HepG2 (cell line): ENCODE measurements around the gene PRRT2. TPM values are rescaled to one million over a fixed set of nuclear protein-coding genes. Genes with fewer than 3 reads are reported as not detected.

Experiments
- ARID5B ChIP-seq: IDR thresholded peaks from 2 replicates; pipeline ENCODE4 v1.4.0; 2020; ENCODE audit warnings: mild to moderate bottlenecking, missing genetic modification reagents
- ATF3 ChIP-seq: sonication (generic); formaldehyde crosslinking; IDR thresholded peaks from 2 replicates; pipeline ENCODE4 v1.4.0; 2020; ENCODE audit warnings: missing genetic modification reagents
- CENPBD1 ChIP-seq: sonication (generic); formaldehyde crosslinking; IDR thresholded peaks from 2 replicates; pipeline ENCODE4 v1.8.0; 2022; ENCODE audit warnings: missing genetic modification reagents, low read depth, mild to moderate bottlenecking, borderline replicate concordance
- CERS6 ChIP-seq: sonication (generic); formaldehyde crosslinking; IDR thresholded peaks from 2 replicates; pipeline ENCODE4 v1.5.0; 2020; ENCODE audit warnings: missing genetic modification reagents
- FOXC1 ChIP-seq: sonication (generic); formaldehyde crosslinking; IDR thresholded peaks from 2 replicates; pipeline ENCODE4 v1.8.0; 2022; ENCODE audit warnings: mild to moderate bottlenecking, missing genetic modification reagents, borderline replicate concordance
- HNF1A ChIP-seq, 2 experiments: sonication (generic) in 1 of 2; formaldehyde crosslinking in 1 of 2; IDR thresholded peaks; 2 replicates each; pipeline versions ENCODE4 v1.4.0 to v1.6.1; 2016 to 2020; ENCODE audit warnings: borderline replicate concordance in 1 of 2, low read depth in 1 of 2, mild to moderate bottlenecking in 1 of 2, missing genetic modification reagents in 1 of 2
- RFX5 ChIP-seq: IDR thresholded peaks from 2 replicates; pipeline ENCODE4 v1.6.1; 2011; ENCODE audit warnings: low read depth, low read length, improper control_type of control experiment
- SSRP1 ChIP-seq: IDR thresholded peaks from 2 replicates; pipeline ENCODE4 v1.6.1; 2016; ENCODE audit warnings: control low read depth
- TBP ChIP-seq: sonication (generic); formaldehyde crosslinking; IDR thresholded peaks from 2 replicates; pipeline ENCODE4 v1.5.0; 2020; ENCODE audit warnings: missing genetic modification reagents
- ZBTB26 ChIP-seq: IDR thresholded peaks from 2 replicates; pipeline ENCODE4 v1.6.1; 2016; ENCODE audit warnings: missing compliant biosample characterization, missing genetic modification reagents, borderline replicate concordance
- ZNF143 ChIP-seq: sonication (generic); formaldehyde crosslinking; IDR thresholded peaks from 2 replicates; pipeline ENCODE4 v1.4.0; 2020; ENCODE audit warnings: missing genetic modification reagents
- ZNF20 ChIP-seq: sonication (generic); formaldehyde crosslinking; IDR thresholded peaks from 2 replicates; pipeline ENCODE4 v1.4.0; 2020; ENCODE audit warnings: mild to moderate bottlenecking, moderate library complexity, missing genetic modification reagents
- ZNF329 ChIP-seq: sonication (generic); formaldehyde crosslinking; IDR thresholded peaks from 2 replicates; pipeline ENCODE4 v1.9.0; 2021; ENCODE audit warnings: low read depth, mild to moderate bottlenecking, missing genetic modification reagents
- ZNF562 ChIP-seq: sonication (generic); formaldehyde crosslinking; IDR thresholded peaks from 2 replicates; pipeline ENCODE4 v1.8.0; 2022; ENCODE audit warnings: missing genetic modification reagents, borderline replicate concordance
- ZNF576 ChIP-seq: sonication (generic); formaldehyde crosslinking; IDR thresholded peaks from 2 replicates; pipeline ENCODE4 v1.4.0; 2020; ENCODE audit warnings: mild to moderate bottlenecking, missing genetic modification reagents
- ZNF746 ChIP-seq: sonication (generic); formaldehyde crosslinking; IDR thresholded peaks from 2 replicates; pipeline ENCODE4 v1.8.0; 2022; ENCODE audit warnings: mild to moderate bottlenecking, missing genetic modification reagents
- ZSCAN25 ChIP-seq: sonication (generic); formaldehyde crosslinking; IDR thresholded peaks from 2 replicates; pipeline ENCODE4 v1.8.0; 2022; ENCODE audit warnings: mild to moderate bottlenecking, missing genetic modification reagents
- polyA plus RNA-seq, 8 experiments: library from polyadenylated mRNA; depleted of rRNA in 3 of 8; stranded (reverse) in 7 of 8; unstranded in 1 of 8; fragments of >200 nt; fragmentation: Illumina TruSeq in 4 of 8; extraction: Trizol in 4 of 8; gene quantifications; 2 replicates each; pipeline versions ENCODE4 v1.2.1 to v1.2.3, GENCODE V29; 2011 to 2016; ENCODE audit warnings: low read depth in 4 of 8, missing spikeins in 1 of 8, mixed read lengths in 1 of 8; ENCODE audit not compliant: insufficient read depth in 1 of 8
- total RNA-seq, 5 experiments: library from RNA; depleted of rRNA; stranded (reverse); fragments of >200 nt; fragmentation: Illumina TruSeq; extraction: Trizol; gene quantifications; 2 replicates each; pipeline ENCODE4 v1.2.3, GENCODE V29; 2016; ENCODE audit warnings: low read depth in 1 of 5

The PRRT2 gene
- total and polyA plus RNA-seq, 2 of the 13 experiments (the other 11 are each of a cell fraction or from before 2014, with no cell fraction given): 0.51 to 1.1 TPM

GRCh38 chr16:29804455-29805231, 7.3 kb upstream of the PRRT2 start (continued):
- TF ChIP-seq RFX5 (no peak), ZNF20 (CRISPR knock-in tag) (no peak), ZSCAN25 (no peak), FOXC1 (CRISPR knock-in tag) (no peak), CENPBD1 (CRISPR knock-in tag) (no peak), ZNF562 (CRISPR knock-in tag) (no peak), HNF1A (IDR thresholded peaks at IDR 0.05; ENCODE audit: low read depth) (no peak), HNF1A (CRISPR knock-in tag; IDR thresholded peaks at IDR 0.05; ENCODE audit: borderline replicate concordance) (no peak), TBP (CRISPR knock-in tag) (no peak), SSRP1 (CRISPR knock-in tag) (0 out of 2 replicates have a peak, but pooled peaks have one; percentile 94), ZNF746 (CRISPR knock-in tag) (no peak), ATF3 (CRISPR knock-in tag) (no peak), ZNF329 (peak; percentile 44; the same call in 1 of the 2 replicates), ZNF143 (CRISPR knock-in tag) (no peak), CERS6 (CRISPR knock-in tag) (no peak), ZBTB26 (CRISPR knock-in tag) (no peak), ARID5B (CRISPR knock-in tag) (no peak), ZNF576 (no peak)
